HepG2 (cell line): ENCODE data around the gene PLA2R1. TPM values are rescaled to one million over a fixed set of nuclear protein-coding genes. Genes with fewer than 3 reads are reported as not detected.

Source experiments
- ATAC-seq: fragments of 200-7000 bp; cut with Tn5 transposase; 3 replicates; pipeline ENCODE4 v1.9.1; 2020; ENCODE audit warnings: mild to moderate bottlenecking, moderate library complexity
- BruUV-seq: library from RNA; stranded (reverse); fragments of 400-500 nt; replicated peaks from 2 replicates; lab custom pipeline; 2021; lab: Mats Ljungman, UMichigan
- CTCF ChIA-PET: fragments of 300-600 bp; formaldehyde crosslinking; extraction: SDS; loops from one replicate; lab custom pipeline; 2021; ENCODE audit warnings: low total read pairs, inconsistent platforms, low intra/inter-chr PET ratio; lab: Yijun Ruan, JAX
- POLR2A ChIA-PET: fragments of 350-600 bp; sonication (Branson Sonifier 250); formaldehyde crosslinking; loops from one replicate; lab custom pipeline; 2020; ENCODE audit warnings: antibody characterized with exemption, inconsistent platforms; lab: Yijun Ruan, JAX
- DNase-seq: peaks from one replicate; pipeline ENCODE4 v3.0.0-alpha.2; 2015; ENCODE audit warnings: low spot score
- FAIRE-seq: peaks from 3 replicates; lab custom pipeline; 2011; peaks lifted over from hg19 to GRCh38; lab: Jason Lieb, UNC
- H2AFZ ChIP-seq: one replicate; pipeline ENCODE4 v1.6.1; 2011; ENCODE audit warnings: low read length, inconsistent platforms
- H3K27ac ChIP-seq: fragments of 300-600 bp; 3 replicates; pipeline ENCODE4 v1.8.0; 2011; ENCODE audit warnings: mixed run types, mild to moderate bottlenecking, mixed read lengths, low read length, inconsistent platforms; ENCODE audit not compliant: insufficient read depth; ENCODE audit errors: extremely low read length
- H3K27me3 ChIP-seq, 2 experiments: fragments of 200-600 bp in 1 of 2; 2 replicates in 1 of 2; 3 replicates in 1 of 2; pipeline versions ENCODE4 v1.6.0 to v1.8.0; 2011; ENCODE audit warnings: low read length in 2 of 2, mild to moderate bottlenecking in 2 of 2, moderate library complexity in 2 of 2, inconsistent platforms in 1 of 2; ENCODE audit not compliant: insufficient read depth in 2 of 2, control insufficient read depth in 1 of 2
- H3K36me3 ChIP-seq, 2 experiments: fragments of 200-600 bp in 1 of 2; replicated peaks in 1 of 2; 2 replicates in 1 of 2; 3 replicates in 1 of 2; pipeline versions ENCODE4 v1.5.1 to v1.8.0; 2011; ENCODE audit warnings: low read length in 2 of 2, inconsistent platforms in 1 of 2; ENCODE audit not compliant: insufficient read depth in 2 of 2, control insufficient read depth in 1 of 2
- H3K4me1 ChIP-seq: 2 replicates; pipeline ENCODE4 v1.5.1; 2012; ENCODE audit warnings: low read length, inconsistent platforms; ENCODE audit not compliant: insufficient read depth
- H3K4me2 ChIP-seq: 2 replicates; pipeline ENCODE4 v1.6.0; 2011; ENCODE audit warnings: low read depth, low read length, inconsistent platforms
- H3K4me3 ChIP-seq, 3 experiments: fragments of 200-600 bp in 1 of 3; sonication (generic), shearing (Covaris generic) in 1 of 3; replicated peaks in 1 of 3; 2 replicates each; pipeline ENCODE4 v1.5.1; 2011 to 2016; ENCODE audit warnings: low read length in 3 of 3, inconsistent platforms in 2 of 3, low read depth in 2 of 3, mild to moderate bottlenecking in 2 of 3, control low read depth in 1 of 3, mixed read lengths in 1 of 3; ENCODE audit not compliant: insufficient read depth in 1 of 3
- H3K79me2 ChIP-seq: one replicate; pipeline ENCODE4 v1.6.1; 2011; ENCODE audit warnings: low read length, inconsistent platforms; ENCODE audit not compliant: insufficient read depth
- H3K9ac ChIP-seq: 2 replicates; pipeline ENCODE4 v1.6.0; 2011; ENCODE audit warnings: mild to moderate bottlenecking, low read depth, low read length, inconsistent platforms; ENCODE audit not compliant: insufficient read depth
- H3K9me3 ChIP-seq: 2 replicates; pipeline ENCODE4 v1.5.1; 2012; ENCODE audit warnings: mild to moderate bottlenecking, low read length
- H4K20me1 ChIP-seq: 2 replicates; pipeline ENCODE4 v1.6.0; 2011; ENCODE audit warnings: inconsistent platforms, mild to moderate bottlenecking, low read length, moderate library complexity; ENCODE audit not compliant: insufficient read depth
- BRF2 ChIP-seq: sonication (generic); formaldehyde crosslinking; IDR thresholded peaks from 2 replicates; pipeline ENCODE4 v1.8.1; 2022; ENCODE audit warnings: mild to moderate bottlenecking, missing genetic modification reagents
- CEBPG ChIP-seq: IDR thresholded peaks from 2 replicates; pipeline ENCODE4 v1.6.1; 2016
- DR1 ChIP-seq: sonication (generic); formaldehyde crosslinking; IDR thresholded peaks from 2 replicates; pipeline ENCODE4 v1.8.0; 2021; ENCODE audit warnings: mild to moderate bottlenecking, missing genetic modification reagents, inconsistent platforms
- LCORL ChIP-seq, 2 experiments: fragments of 450-650 bp in 1 of 2; sonication (generic) in 1 of 2; formaldehyde crosslinking in 1 of 2; IDR thresholded peaks; 2 replicates each; pipeline versions ENCODE4 v1.5.0 to v1.6.1; 2017 to 2020; ENCODE audit warnings: antibody characterized with exemption in 1 of 2, missing genetic modification reagents in 1 of 2
- MBD4 ChIP-seq: IDR thresholded peaks from 2 replicates; pipeline ENCODE4 v1.6.1; 2012; ENCODE audit warnings: low read length, inconsistent platforms, borderline replicate concordance
- RNF219 ChIP-seq: sonication (generic); formaldehyde crosslinking; IDR thresholded peaks from 2 replicates; pipeline ENCODE4 v1.5.0; 2020; ENCODE audit warnings: mild to moderate bottlenecking, missing genetic modification reagents
- SUZ12 ChIP-seq: fragments of 150-350 bp; IDR thresholded peaks from 2 replicates; pipeline ENCODE4 v1.6.1; 2014; ENCODE audit warnings: low read depth, low read length
- TOE1 ChIP-seq: sonication (generic); formaldehyde crosslinking; IDR thresholded peaks from 2 replicates; pipeline ENCODE4 v1.4.0; 2020; ENCODE audit warnings: mild to moderate bottlenecking, missing genetic modification reagents
- ZGPAT ChIP-seq: IDR thresholded peaks from 2 replicates; pipeline ENCODE4 v1.6.1; 2016; ENCODE audit warnings: mild to moderate bottlenecking
- ZKSCAN5 ChIP-seq: sonication (generic); formaldehyde crosslinking; IDR thresholded peaks from 2 replicates; pipeline ENCODE4 v1.5.1; 2020; ENCODE audit warnings: mild to moderate bottlenecking, missing genetic modification reagents
- ZNF777 ChIP-seq: sonication (generic); formaldehyde crosslinking; IDR thresholded peaks from 2 replicates; pipeline ENCODE4 v1.4.0; 2020; ENCODE audit warnings: missing genetic modification reagents
- WGBS: methylation state at CpG from one replicate; pipeline ENCODE4 v1.1.6; 2017; ENCODE audit warnings: low lambda C conversion rate; 5-methylcytosine and 5-hydroxymethylcytosine counted together
- in situ Hi-C: cut with HindIII; loops from 2 replicates; pipeline ENCODE4 v1.10.0; 2017; ENCODE audit warnings: low pct_unique_long_range_greater_than_20kb; ENCODE audit not compliant: extremely low pct_ligation_motif_present
- intact Hi-C: fragments of 100-400 bp; cut with micrococcal nuclease; formaldehyde crosslinking; loops from one replicate; pipeline ENCODE4 v1.10.0; 2022; ENCODE audit not compliant: unreplicated experiment
- polyA plus RNA-seq, 8 experiments: library from polyadenylated mRNA; depleted of rRNA in 3 of 8; stranded (reverse) in 7 of 8; unstranded in 1 of 8; fragments of >200 nt; fragmentation: Illumina TruSeq in 4 of 8; extraction: Trizol in 4 of 8; gene quantifications; 2 replicates each; pipeline versions ENCODE4 v1.2.1 to v1.2.3, GENCODE V29; 2011 to 2016; ENCODE audit warnings: low read depth in 4 of 8, missing spikeins in 1 of 8, mixed read lengths in 1 of 8; ENCODE audit not compliant: insufficient read depth in 1 of 8
- total RNA-seq, 5 experiments: library from RNA; depleted of rRNA; stranded (reverse); fragments of >200 nt; fragmentation: Illumina TruSeq; extraction: Trizol; gene quantifications; 2 replicates each; pipeline ENCODE4 v1.2.3, GENCODE V29; 2016; ENCODE audit warnings: low read depth in 1 of 5

The PLA2R1 gene
- total and polyA plus RNA-seq, 2 of the 13 experiments (the other 11 are each of a cell fraction or from before 2014, with no cell fraction given), result not detected

- no peaks in the 10 kb centered on the region for H3K9me3 ChIP-seq
- no peak overlapping the region for H3K9ac ChIP-seq
- H4K20me1 ChIP-seq, result no peaks in the 10 kb centered on the region
- no peak overlapping the region for H3K27ac ChIP-seq
- no peak for FAIRE-seq
- H2AFZ ChIP-seq, result no peak overlapping the region
- no peaks in the 10 kb centered on the region for H3K79me2 ChIP-seq
- ChIA-PET POLR2A (no interaction called here), CTCF (no interaction called here)
- 0% methylated on average over 2 of the region's 2 CpGs for WGBS
- TF ChIP-seq ZKSCAN5 (CRISPR knock-in tag), result no peak
- no peak for TF ChIP-seq DR1 (CRISPR knock-in tag)
- no peak for TF ChIP-seq TOE1 (CRISPR knock-in tag)
- TF ChIP-seq SUZ12, result no peak
- no peak for TF ChIP-seq MBD4
- intact Hi-C loops, result no loop called here
- peaks cover 20% of the 10 kb centered on the region for H3K4me1 ChIP-seq
- H3K36me3 ChIP-seq, result no peaks in the 10 kb centered on the region
- H3K4me2 ChIP-seq, result no peak overlapping the region
- H3K4me3 ChIP-seq, result no peak overlapping the region
- DNase-seq, result no peak
- in situ Hi-C loops, result no loop called here
- no peak for ATAC-seq
- BruUV-seq, result no TSS peak
- no peaks in the 10 kb centered on the region for H3K27me3 ChIP-seq
Measured at GRCh38 chr2:159910951-159911350, 151.5 kb downstream of the PLA2R1 start.

GRCh38 chr2:159908623-159909022 lies 153.8 kb downstream of the PLA2R1 start:
- no peaks in the 10 kb centered on the region for H4K20me1 ChIP-seq
- H3K36me3 ChIP-seq, result no peaks in the 10 kb centered on the region
- no peak for FAIRE-seq
- H3K4me2 ChIP-seq, result no peak overlapping the region
- in situ Hi-C loops, result no loop called here
- peaks cover 28% of the 10 kb centered on the region for H3K4me1 ChIP-seq
- ATAC-seq, result no peak
- no peak for DNase-seq
- H3K9me3 ChIP-seq, result no peaks in the 10 kb centered on the region
- no peaks in the 10 kb centered on the region for H3K79me2 ChIP-seq
- no peak overlapping the region for H3K27ac ChIP-seq
- WGBS, result 44% methylated on average over 2 of the region's 2 CpGs
- no peak overlapping the region for H3K9ac ChIP-seq
- H2AFZ ChIP-seq, result no peak overlapping the region
- intact Hi-C loops, result no loop called here
- no TSS peak for BruUV-seq
- no peaks in the 10 kb centered on the region for H3K27me3 ChIP-seq
- ChIA-PET CTCF (no interaction called here), POLR2A (no interaction called here)
- H3K4me3 ChIP-seq, result no peak overlapping the region
- TF ChIP-seq ZNF777 (CRISPR knock-in tag), result no peak
- TF ChIP-seq RNF219 (CRISPR knock-in tag), result no peak
- no peak for TF ChIP-seq LCORL (IDR thresholded peaks at IDR 0.05)
- TF ChIP-seq LCORL (CRISPR knock-in tag; IDR thresholded peaks at IDR 0.05), result no peak
- TF ChIP-seq ZGPAT (CRISPR knock-in tag), result no peak
- no peak for TF ChIP-seq CEBPG
- TF ChIP-seq BRF2 (CRISPR knock-in tag), result no peak
- TF ChIP-seq, all 625 proteins: peak for 0
